Measurements from ENCODE around the gene NXPH2.

DNA sequence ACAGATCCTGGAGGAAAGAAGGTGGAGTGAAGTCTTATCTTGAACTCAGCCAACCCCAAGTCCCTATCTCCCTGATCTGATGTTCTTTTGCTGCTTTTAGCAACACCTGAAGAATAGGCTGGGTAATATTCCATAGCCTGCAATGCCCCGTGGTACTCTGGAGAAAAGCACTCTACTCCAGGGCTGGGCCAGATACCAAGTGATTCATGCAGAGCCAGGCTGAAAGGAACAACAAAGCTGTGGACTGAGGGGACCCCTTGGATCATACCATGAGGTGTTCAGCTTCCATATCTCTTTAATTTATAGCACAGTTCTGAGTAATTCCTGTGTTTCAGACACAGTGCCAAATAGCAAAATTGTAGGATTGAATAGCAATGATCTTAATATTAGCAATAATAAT is 130.6 kb downstream of the NXPH2 start:
- TF ChIP-seq, protein P1, sequence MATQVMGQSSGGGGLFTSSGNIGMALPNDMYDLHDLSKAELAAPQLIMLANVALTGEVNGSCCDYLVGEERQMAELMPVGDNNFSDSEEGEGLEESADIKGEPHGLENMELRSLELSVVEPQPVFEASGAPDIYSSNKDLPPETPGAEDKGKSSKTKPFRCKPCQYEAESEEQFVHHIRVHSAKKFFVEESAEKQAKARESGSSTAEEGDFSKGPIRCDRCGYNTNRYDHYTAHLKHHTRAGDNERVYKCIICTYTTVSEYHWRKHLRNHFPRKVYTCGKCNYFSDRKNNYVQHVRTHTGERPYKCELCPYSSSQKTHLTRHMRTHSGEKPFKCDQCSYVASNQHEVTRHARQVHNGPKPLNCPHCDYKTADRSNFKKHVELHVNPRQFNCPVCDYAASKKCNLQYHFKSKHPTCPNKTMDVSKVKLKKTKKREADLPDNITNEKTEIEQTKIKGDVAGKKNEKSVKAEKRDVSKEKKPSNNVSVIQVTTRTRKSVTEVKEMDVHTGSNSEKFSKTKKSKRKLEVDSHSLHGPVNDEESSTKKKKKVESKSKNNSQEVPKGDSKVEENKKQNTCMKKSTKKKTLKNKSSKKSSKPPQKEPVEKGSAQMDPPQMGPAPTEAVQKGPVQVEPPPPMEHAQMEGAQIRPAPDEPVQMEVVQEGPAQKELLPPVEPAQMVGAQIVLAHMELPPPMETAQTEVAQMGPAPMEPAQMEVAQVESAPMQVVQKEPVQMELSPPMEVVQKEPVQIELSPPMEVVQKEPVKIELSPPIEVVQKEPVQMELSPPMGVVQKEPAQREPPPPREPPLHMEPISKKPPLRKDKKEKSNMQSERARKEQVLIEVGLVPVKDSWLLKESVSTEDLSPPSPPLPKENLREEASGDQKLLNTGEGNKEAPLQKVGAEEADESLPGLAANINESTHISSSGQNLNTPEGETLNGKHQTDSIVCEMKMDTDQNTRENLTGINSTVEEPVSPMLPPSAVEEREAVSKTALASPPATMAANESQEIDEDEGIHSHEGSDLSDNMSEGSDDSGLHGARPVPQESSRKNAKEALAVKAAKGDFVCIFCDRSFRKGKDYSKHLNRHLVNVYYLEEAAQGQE (IDR thresholded peaks at IDR 0.05; ENCODE audit: insufficient read depth in 1 of 2, low read depth in 2 of 2, low read length in 2 of 2) = no peak
- TF ChIP-seq POLR2AphosphoS5 (IDR thresholded peaks at IDR 0.05; ENCODE audit: low read depth, low read length) (no peak), TAF1 (IDR thresholded peaks at IDR 0.05; ENCODE audit: borderline replicate concordance, insufficient read depth, low read length) (no peak), FOXP2 (optimal IDR thresholded peaks at IDR 0.05; ENCODE audit: borderline replicate concordance, extremely low read depth, extremely low read length, insufficient read depth) (no peak), SIN3A (IDR thresholded peaks at IDR 0.05; ENCODE audit: borderline replicate concordance, insufficient read depth, low read length) (no peak)

All from PFSK-1 (cell line).